ENCODE data around the gene SPAG4.

The SPAG4 gene

GRCh38 chr20:35663516-35664465 is 48.2 kb downstream of the SPAG4 start:
- no peak for TF ChIP-seq BHLHE40 (IDR thresholded peaks at IDR 0.05; ENCODE audit: borderline replicate concordance)
- TF ChIP-seq FOXA1 (IDR thresholded peaks at IDR 0.05), result no peak
- TF ChIP-seq LEF1 (IDR thresholded peaks at IDR 0.05; ENCODE audit: borderline replicate concordance), result no peak
- TF ChIP-seq L3MBTL2 (conservative IDR thresholded peaks at IDR 0.05), result peak; percentile 22; the same call in 1 of the 2 replicates
- no peak for TF ChIP-seq ZNF384 (IDR thresholded peaks at IDR 0.05)
- TF ChIP-seq SUZ12 (IDR thresholded peaks at IDR 0.05), result no peak
- no peak for TF ChIP-seq NFRKB (IDR thresholded peaks at IDR 0.05)
- no peak for TF ChIP-seq ELF4 (IDR thresholded peaks at IDR 0.05)
- ChIA-PET CTCF (interaction anchor here (1.0 to 1.2 kb wide), 2 partner anchors 37 to 45 kb away, joined by 3 to 4 read pairs; no protein-coding TSS in a partner anchor), POLR2A (interaction anchor here (0.6 to 4.2 kb wide), 15 partner anchors 9 to 290 kb away, joined by 3 to 44 read pairs (median 4); partner anchors contain the start of genes CEP250, NFS1, RBM39 and ROMO1)
- DNase-seq (ENCODE audit: extremely low spot score), result peak; percentile 53

- ChIA-PET CTCF (interaction anchor here (1.2 kb wide), 1 partner anchor 46 kb away, joined by 4 read pairs; no protein-coding TSS in a partner anchor), POLR2A (interaction anchor here (0.8 to 4.2 kb wide), 13 partner anchors 10 to 289 kb away, joined by 3 to 44 read pairs (median 7); partner anchors contain the start of genes NFS1, RBM39, ROMO1 and SCAND1)
- DNase-seq (ENCODE audit: extremely low spot score), result peak; percentile 97
- no peak for TF ChIP-seq CTBP1 (IDR thresholded peaks at IDR 0.05; ENCODE audit: borderline replicate concordance)
- TF ChIP-seq TARDBP (IDR thresholded peaks at IDR 0.05), result no peak
- peak; percentile 93 for TF ChIP-seq ELF4 (IDR thresholded peaks at IDR 0.05)
- TF ChIP-seq NFRKB (IDR thresholded peaks at IDR 0.05), result peak; percentile 68
- peak; percentile 90 for TF ChIP-seq L3MBTL2 (conservative IDR thresholded peaks at IDR 0.05)
- TF ChIP-seq FOXM1 (IDR thresholded peaks at IDR 0.05; ENCODE audit: borderline replicate concordance), result no peak
- no peak for TF ChIP-seq SP1 (IDR thresholded peaks at IDR 0.05)
Observed at GRCh38 chr20:35664466-35665206, 49.0 kb downstream of the SPAG4 start, which contains the start of the genes CPNE1 and RBM12. CPNE1 (minus strand) TSS chr20:35664900; CDS start chr20:35632923, 31,977 bp downstream. RBM12 (minus strand) TSS chr20:35664900; CDS start chr20:35655322, 9,578 bp downstream.

DNA sequence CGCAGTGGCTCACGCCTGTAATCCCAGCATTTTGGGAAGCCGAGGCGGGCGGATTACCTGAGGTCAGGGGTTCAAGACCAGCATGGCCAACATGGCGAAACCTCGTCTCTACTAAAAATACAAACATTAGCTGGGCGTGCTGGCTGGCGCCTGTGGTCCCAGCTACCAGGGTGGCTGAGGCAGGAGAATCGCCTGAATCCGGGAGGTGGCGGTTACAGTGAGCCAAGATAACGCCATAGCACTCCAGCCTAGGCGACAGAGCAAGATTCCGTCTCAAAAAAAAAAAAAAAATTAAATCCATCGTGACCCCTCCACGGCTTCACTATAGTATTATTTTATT is 50.3 kb downstream of the SPAG4 start:
- POLR2A ChIA-PET, result interaction anchor here (0.6 to 4.2 kb wide), 5 partner anchors 9 to 76 kb away, joined by 3 to 44 read pairs (median 7); partner anchors contain the start of genes RBM39 and SPAG4
- DNase-seq (ENCODE audit: extremely low spot score), result no peak
- TF ChIP-seq CTBP1 (IDR thresholded peaks at IDR 0.05; ENCODE audit: borderline replicate concordance) (no peak), FOXM1 (IDR thresholded peaks at IDR 0.05; ENCODE audit: borderline replicate concordance) (no peak), ELF4 (IDR thresholded peaks at IDR 0.05) (no peak), HDGF (IDR thresholded peaks at IDR 0.05; ENCODE audit: borderline replicate concordance) (no peak), SP1 (IDR thresholded peaks at IDR 0.05) (no peak), LEF1 (IDR thresholded peaks at IDR 0.05; ENCODE audit: borderline replicate concordance) (no peak), PKNOX1 (IDR thresholded peaks at IDR 0.05) (no peak), TARDBP (IDR thresholded peaks at IDR 0.05) (no peak), ARNT (IDR thresholded peaks at IDR 0.05) (no peak), FOXA1 (IDR thresholded peaks at IDR 0.05) (no peak), ZNF384 (IDR thresholded peaks at IDR 0.05) (no peak), SUZ12 (IDR thresholded peaks at IDR 0.05) (no peak), L3MBTL2 (conservative IDR thresholded peaks at IDR 0.05) (no peak)
- CTCF ChIA-PET, result interaction anchor here (0.6 kb wide), 1 partner anchor 151 kb away, joined by 3 read pairs; no protein-coding TSS in a partner anchor

- no peak for DNase-seq (ENCODE audit: extremely low spot score)
- ChIA-PET CTCF (no interaction called here), POLR2A (interaction anchor here (0.6 kb wide), 1 partner anchor 315 kb away, joined by 3 read pairs; no protein-coding TSS in a partner anchor)
- TF ChIP-seq NFRKB (IDR thresholded peaks at IDR 0.05), result no peak
- TF ChIP-seq PKNOX1 (IDR thresholded peaks at IDR 0.05), result no peak
- no peak for TF ChIP-seq CTBP1 (IDR thresholded peaks at IDR 0.05; ENCODE audit: borderline replicate concordance)
- no peak for TF ChIP-seq ZNF384 (IDR thresholded peaks at IDR 0.05)
- no peak for TF ChIP-seq LEF1 (IDR thresholded peaks at IDR 0.05; ENCODE audit: borderline replicate concordance)
- no peak for TF ChIP-seq L3MBTL2 (conservative IDR thresholded peaks at IDR 0.05)
- TF ChIP-seq TARDBP (IDR thresholded peaks at IDR 0.05), result no peak
- no peak for TF ChIP-seq FOXM1 (IDR thresholded peaks at IDR 0.05; ENCODE audit: borderline replicate concordance)
- no peak for TF ChIP-seq FOXK2 (IDR thresholded peaks at IDR 0.05)
- no peak for TF ChIP-seq BHLHE40 (IDR thresholded peaks at IDR 0.05; ENCODE audit: borderline replicate concordance)
- TF ChIP-seq SUZ12 (IDR thresholded peaks at IDR 0.05), result no peak
- no peak for TF ChIP-seq HDGF (IDR thresholded peaks at IDR 0.05; ENCODE audit: borderline replicate concordance)
- no peak for TF ChIP-seq FOXA1 (IDR thresholded peaks at IDR 0.05)
- no peak for TF ChIP-seq SP1 (IDR thresholded peaks at IDR 0.05)
- no peak for TF ChIP-seq ARNT (IDR thresholded peaks at IDR 0.05)
- TF ChIP-seq ELF4 (IDR thresholded peaks at IDR 0.05), result no peak
Observed at GRCh38 chr20:35669221-35669620, 53.6 kb downstream of the SPAG4 start.

- ChIA-PET CTCF (no interaction called here), POLR2A (interaction anchor here (0.6 kb wide), 1 partner anchor 315 kb away, joined by 3 read pairs; no protein-coding TSS in a partner anchor)
Observed at GRCh38 chr20:35669681-35670080, 54.1 kb downstream of the SPAG4 start.

More at GRCh38 chr20:35669681-35670080, 54.1 kb downstream of the SPAG4 start:
- no peak for DNase-seq (ENCODE audit: extremely low spot score)
- TF ChIP-seq SP1 (IDR thresholded peaks at IDR 0.05) (no peak), CTBP1 (IDR thresholded peaks at IDR 0.05; ENCODE audit: borderline replicate concordance) (no peak), PKNOX1 (IDR thresholded peaks at IDR 0.05) (no peak), FOXA1 (IDR thresholded peaks at IDR 0.05) (no peak), FOXK2 (IDR thresholded peaks at IDR 0.05) (no peak), BHLHE40 (IDR thresholded peaks at IDR 0.05; ENCODE audit: borderline replicate concordance) (no peak), SUZ12 (IDR thresholded peaks at IDR 0.05) (no peak), LEF1 (IDR thresholded peaks at IDR 0.05; ENCODE audit: borderline replicate concordance) (no peak), HDGF (IDR thresholded peaks at IDR 0.05; ENCODE audit: borderline replicate concordance) (no peak), L3MBTL2 (conservative IDR thresholded peaks at IDR 0.05) (no peak)
